Adrenal gland (tissue), 5 donors: ENCODE measurements around the gene ALKBH5.

Source experiments
- CTCF ChIP-seq, 6 experiments: fragments of 450-650 bp in 4 of 6; fragments of 200-600 bp in 2 of 6; sonication (generic) in 1 of 6; IDR thresholded peaks; 1 replicate in 5 of 6; 2 replicates in 1 of 6; pipeline versions ENCODE4 v1.5.1 to v1.8.0; 2016 to 2021; ENCODE audit warnings: antibody characterized with exemption in 6 of 6, mild to moderate bottlenecking in 2 of 6, moderate library complexity in 1 of 6
- POLR2A ChIP-seq, 2 donors: fragments of 450-650 bp; IDR thresholded peaks; one replicate each; pipeline ENCODE4 v1.6.1; 2017; ENCODE audit warnings: antibody characterized with exemption in 2 of 2, mild to moderate bottlenecking in 2 of 2, moderate library complexity in 1 of 2
- donor health status: DM: no; HTN: no; CAD: no.

DNA sequence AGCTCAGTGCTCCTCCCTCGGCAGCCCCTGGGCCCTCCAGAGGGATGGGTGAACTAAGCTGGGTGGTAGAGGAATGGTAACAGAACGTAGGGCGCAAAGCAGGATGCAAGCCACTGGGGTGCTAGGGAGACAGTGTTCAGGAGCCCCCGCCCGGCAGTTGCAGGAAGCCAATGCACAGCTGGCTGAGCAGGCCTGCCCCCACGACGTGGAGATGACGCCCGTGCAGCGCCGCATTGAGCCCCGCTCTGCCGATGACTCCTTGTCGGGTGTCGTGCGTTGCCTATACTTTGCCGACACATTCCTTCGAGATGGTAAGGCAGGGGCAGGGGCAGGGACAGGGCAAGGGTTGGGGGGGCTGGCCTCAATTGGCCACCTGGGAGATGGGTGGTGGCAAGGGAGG, 54.7 kb downstream of the ALKBH5 start:
- no peak for TF ChIP-seq CTCF (IDR thresholded peaks at IDR 0.05)
- no peak for TF ChIP-seq POLR2A (IDR thresholded peaks at IDR 0.05)
